ENCODE data around the gene KCNF1.

Gene KCNF1

DNA sequence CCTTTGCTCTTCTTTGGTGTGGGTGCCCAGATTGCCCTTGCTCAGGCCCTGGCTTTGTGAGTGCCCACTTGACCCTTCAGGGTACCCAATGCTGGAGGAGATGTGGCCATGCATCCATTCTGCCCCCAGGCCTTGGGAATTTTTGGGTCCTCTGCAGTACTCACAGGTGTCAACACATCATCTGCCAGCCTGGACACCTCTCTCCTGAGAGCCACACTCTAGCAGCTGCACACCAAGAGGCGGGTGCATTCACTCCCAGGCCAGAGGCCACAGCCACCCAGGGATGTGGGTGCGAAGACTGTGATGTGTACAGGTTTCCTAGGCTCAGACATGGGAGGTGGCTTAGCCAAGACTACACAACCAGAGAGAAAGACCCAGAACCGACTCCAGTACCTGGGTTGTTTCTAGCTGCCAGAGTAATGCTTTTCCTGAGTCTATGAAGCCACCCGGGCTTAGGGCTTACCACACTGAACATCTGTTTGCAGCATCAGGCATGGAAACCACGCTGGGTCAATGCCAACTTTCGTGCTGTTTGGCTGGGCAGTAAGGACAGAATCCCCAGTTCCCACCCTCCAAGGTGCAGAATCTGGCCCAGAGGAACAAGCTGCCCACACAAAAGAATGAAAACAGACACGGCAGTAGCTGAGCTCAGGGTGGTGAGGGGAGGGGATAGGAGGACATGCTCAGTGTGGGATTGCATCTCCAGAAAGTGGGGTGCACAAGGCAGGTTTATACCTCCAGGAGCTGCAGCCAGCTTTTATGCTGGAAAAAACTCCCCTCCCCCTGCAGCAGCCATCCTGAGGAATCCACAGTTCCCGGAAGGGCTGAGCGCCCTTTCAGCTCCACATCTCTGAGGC, 40.1 kb downstream of the KCNF1 start:
- no peak for ATAC-seq
- TF ChIP-seq, protein P1, sequence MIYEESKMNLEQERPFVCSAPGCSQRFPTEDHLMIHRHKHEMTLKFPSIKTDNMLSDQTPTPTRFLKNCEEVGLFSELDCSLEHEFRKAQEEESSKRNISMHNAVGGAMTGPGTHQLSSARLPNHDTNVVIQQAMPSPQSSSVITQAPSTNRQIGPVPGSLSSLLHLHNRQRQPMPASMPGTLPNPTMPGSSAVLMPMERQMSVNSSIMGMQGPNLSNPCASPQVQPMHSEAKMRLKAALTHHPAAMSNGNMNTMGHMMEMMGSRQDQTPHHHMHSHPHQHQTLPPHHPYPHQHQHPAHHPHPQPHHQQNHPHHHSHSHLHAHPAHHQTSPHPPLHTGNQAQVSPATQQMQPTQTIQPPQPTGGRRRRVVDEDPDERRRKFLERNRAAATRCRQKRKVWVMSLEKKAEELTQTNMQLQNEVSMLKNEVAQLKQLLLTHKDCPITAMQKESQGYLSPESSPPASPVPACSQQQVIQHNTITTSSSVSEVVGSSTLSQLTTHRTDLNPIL (CRISPR knock-in tag; IDR thresholded peaks at IDR 0.05; ENCODE audit: low read depth) = no peak
- TF ChIP-seq ISL1 (CRISPR knock-in tag; IDR thresholded peaks at IDR 0.05) = no peak
- no peak for TF ChIP-seq TCF4 (CRISPR knock-in tag; IDR thresholded peaks at IDR 0.05; ENCODE audit: borderline replicate concordance)
- no peak for TF ChIP-seq ZNF8 (CRISPR knock-in tag; IDR thresholded peaks at IDR 0.05)
- no peak for TF ChIP-seq TOX (CRISPR knock-in tag; IDR thresholded peaks at IDR 0.05; ENCODE audit: borderline replicate concordance)
- TF ChIP-seq ESRRG (CRISPR knock-in tag; IDR thresholded peaks at IDR 0.05) = no peak

DNA sequence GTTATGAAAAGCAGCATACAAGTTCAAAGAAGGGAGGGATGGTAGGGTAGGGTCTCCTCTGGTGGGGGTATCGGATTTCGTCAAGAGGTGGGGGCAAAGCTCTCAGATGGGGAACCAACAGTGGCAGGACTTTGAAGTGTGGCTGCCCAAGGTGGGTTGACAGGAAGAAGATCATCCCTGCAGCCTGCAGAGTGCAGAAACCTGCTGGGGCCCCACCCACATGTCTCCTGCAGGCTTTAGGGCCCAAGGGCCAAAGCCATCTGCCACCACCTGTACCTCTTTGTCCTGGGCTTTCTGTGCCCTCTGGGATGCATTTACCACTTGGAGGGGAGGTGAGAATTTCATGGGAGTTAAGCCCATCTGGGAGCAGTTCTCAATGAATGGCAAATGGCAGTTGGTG, 42.7 kb downstream of the KCNF1 start:
- TF ChIP-seq, protein P2, sequence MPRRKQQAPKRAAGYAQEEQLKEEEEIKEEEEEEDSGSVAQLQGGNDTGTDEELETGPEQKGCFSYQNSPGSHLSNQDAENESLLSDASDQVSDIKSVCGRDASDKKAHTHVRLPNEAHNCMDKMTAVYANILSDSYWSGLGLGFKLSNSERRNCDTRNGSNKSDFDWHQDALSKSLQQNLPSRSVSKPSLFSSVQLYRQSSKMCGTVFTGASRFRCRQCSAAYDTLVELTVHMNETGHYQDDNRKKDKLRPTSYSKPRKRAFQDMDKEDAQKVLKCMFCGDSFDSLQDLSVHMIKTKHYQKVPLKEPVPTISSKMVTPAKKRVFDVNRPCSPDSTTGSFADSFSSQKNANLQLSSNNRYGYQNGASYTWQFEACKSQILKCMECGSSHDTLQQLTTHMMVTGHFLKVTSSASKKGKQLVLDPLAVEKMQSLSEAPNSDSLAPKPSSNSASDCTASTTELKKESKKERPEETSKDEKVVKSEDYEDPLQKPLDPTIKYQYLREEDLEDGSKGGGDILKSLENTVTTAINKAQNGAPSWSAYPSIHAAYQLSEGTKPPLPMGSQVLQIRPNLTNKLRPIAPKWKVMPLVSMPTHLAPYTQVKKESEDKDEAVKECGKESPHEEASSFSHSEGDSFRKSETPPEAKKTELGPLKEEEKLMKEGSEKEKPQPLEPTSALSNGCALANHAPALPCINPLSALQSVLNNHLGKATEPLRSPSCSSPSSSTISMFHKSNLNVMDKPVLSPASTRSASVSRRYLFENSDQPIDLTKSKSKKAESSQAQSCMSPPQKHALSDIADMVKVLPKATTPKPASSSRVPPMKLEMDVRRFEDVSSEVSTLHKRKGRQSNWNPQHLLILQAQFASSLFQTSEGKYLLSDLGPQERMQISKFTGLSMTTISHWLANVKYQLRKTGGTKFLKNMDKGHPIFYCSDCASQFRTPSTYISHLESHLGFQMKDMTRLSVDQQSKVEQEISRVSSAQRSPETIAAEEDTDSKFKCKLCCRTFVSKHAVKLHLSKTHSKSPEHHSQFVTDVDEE (CRISPR knock-in tag; IDR thresholded peaks at IDR 0.05) = no peak
- TF ChIP-seq, protein P1 (CRISPR knock-in tag; IDR thresholded peaks at IDR 0.05; ENCODE audit: low read depth) = no peak
- TF ChIP-seq SNAI2 (CRISPR knock-in tag; IDR thresholded peaks at IDR 0.05) = no peak
- TF ChIP-seq, protein P3, sequence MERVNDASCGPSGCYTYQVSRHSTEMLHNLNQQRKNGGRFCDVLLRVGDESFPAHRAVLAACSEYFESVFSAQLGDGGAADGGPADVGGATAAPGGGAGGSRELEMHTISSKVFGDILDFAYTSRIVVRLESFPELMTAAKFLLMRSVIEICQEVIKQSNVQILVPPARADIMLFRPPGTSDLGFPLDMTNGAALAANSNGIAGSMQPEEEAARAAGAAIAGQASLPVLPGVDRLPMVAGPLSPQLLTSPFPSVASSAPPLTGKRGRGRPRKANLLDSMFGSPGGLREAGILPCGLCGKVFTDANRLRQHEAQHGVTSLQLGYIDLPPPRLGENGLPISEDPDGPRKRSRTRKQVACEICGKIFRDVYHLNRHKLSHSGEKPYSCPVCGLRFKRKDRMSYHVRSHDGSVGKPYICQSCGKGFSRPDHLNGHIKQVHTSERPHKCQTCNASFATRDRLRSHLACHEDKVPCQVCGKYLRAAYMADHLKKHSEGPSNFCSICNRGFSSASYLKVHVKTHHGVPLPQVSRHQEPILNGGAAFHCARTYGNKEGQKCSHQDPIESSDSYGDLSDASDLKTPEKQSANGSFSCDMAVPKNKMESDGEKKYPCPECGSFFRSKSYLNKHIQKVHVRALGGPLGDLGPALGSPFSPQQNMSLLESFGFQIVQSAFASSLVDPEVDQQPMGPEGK (CRISPR knock-in tag; IDR thresholded peaks at IDR 0.05; ENCODE audit: borderline replicate concordance) = no peak
- TF ChIP-seq RARB (CRISPR knock-in tag; IDR thresholded peaks at IDR 0.05) = no peak
- no peak for TF ChIP-seq ZFP3 (CRISPR knock-in tag; IDR thresholded peaks at IDR 0.05)
- no peak for ATAC-seq

DNA sequence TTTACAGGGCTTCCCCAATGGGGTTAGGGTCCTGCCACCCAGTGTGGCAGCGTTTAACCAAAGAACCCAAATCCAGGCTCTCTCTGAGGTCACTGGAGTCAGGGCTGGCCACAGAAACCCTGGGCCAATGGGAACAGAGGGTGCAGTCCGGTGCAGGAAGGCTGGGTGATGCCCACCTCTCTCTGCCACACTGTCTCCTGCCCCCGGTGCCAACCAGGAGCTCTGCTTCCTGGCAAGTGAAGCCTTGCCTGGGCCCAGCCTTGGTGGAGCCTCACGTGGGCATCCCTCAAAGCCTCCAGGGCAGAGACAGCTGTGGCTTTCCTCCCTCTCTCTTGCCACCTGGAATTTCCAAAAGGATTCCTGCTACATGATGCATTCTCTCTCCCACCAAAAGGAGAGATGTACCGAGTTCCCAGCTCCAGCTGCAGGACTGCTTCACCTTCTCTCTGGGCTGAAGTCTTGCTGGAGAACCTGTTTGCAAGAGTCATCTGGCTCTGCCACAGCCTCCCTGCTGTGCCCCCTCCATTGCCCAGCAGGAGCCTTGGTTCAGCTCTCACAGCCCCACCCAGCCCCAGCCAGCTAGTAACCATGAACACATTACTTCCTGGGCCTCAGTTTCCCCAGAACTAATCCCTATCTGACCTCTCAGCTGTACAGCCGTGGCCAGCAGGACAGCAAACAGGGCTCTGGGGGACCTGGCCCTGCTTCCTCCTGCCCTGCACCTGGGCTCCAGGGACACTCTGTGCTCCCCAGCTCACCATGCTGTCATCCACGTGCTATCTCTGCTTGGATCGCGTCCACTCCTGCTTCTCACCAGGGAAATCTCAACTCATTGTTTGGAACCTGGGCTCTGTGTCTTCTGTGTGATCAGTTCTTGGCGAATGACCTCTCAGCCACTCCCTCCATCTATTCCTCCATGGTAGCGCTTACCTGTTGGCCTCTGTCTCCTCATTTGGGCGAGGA, 43.4 kb downstream of the KCNF1 start:
- TF ChIP-seq SNAI2 (CRISPR knock-in tag; IDR thresholded peaks at IDR 0.05) (no peak), RARB (CRISPR knock-in tag; IDR thresholded peaks at IDR 0.05) (no peak), ISL1 (CRISPR knock-in tag; IDR thresholded peaks at IDR 0.05) (no peak), ZNF8 (CRISPR knock-in tag; IDR thresholded peaks at IDR 0.05) (no peak), ZFP3 (CRISPR knock-in tag; IDR thresholded peaks at IDR 0.05) (no peak), ESRRG (CRISPR knock-in tag; IDR thresholded peaks at IDR 0.05) (no peak), TOX (CRISPR knock-in tag; IDR thresholded peaks at IDR 0.05; ENCODE audit: borderline replicate concordance) (no peak), OSR1 (CRISPR knock-in tag; IDR thresholded peaks at IDR 0.05) (no peak)
- TF ChIP-seq, protein P4, sequence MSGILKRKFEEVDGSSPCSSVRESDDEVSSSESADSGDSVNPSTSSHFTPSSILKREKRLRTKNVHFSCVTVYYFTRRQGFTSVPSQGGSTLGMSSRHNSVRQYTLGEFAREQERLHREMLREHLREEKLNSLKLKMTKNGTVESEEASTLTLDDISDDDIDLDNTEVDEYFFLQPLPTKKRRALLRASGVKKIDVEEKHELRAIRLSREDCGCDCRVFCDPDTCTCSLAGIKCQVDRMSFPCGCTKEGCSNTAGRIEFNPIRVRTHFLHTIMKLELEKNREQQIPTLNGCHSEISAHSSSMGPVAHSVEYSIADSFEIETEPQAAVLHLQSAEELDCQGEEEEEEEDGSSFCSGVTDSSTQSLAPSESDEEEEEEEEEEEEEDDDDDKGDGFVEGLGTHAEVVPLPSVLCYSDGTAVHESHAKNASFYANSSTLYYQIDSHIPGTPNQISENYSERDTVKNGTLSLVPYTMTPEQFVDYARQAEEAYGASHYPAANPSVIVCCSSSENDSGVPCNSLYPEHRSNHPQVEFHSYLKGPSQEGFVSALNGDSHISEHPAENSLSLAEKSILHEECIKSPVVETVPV (CRISPR knock-in tag; IDR thresholded peaks at IDR 0.05) = no peak
- TF ChIP-seq, protein P1 (CRISPR knock-in tag; IDR thresholded peaks at IDR 0.05; ENCODE audit: low read depth) = no peak
- TF ChIP-seq, protein P5, sequence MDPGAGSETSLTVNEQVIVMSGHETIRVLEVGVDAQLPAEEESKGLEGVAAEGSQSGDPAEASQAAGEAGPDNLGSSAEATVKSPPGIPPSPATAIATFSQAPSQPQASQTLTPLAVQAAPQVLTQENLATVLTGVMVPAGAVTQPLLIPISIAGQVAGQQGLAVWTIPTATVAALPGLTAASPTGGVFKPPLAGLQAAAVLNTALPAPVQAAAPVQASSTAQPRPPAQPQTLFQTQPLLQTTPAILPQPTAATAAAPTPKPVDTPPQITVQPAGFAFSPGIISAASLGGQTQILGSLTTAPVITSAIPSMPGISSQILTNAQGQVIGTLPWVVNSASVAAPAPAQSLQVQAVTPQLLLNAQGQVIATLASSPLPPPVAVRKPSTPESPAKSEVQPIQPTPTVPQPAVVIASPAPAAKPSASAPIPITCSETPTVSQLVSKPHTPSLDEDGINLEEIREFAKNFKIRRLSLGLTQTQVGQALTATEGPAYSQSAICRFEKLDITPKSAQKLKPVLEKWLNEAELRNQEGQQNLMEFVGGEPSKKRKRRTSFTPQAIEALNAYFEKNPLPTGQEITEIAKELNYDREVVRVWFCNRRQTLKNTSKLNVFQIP (CRISPR knock-in tag; IDR thresholded peaks at IDR 0.05; ENCODE audit: borderline replicate concordance, low read depth) = no peak
- ATAC-seq = no peak

Data from SK-N-SH treated with all-trans-retinoic acid at 6 μM for 48 hours (cell line).